DMS79 (cell line): ENCODE data around the gene JMJD6.

ENCODE experiments used
- DNase-seq: peaks from one replicate; lab custom pipeline; 2025; lab: John Stamatoyannopoulos, UW

The JMJD6 gene

GRCh38 chr17:76679239-76679638 lies 47.2 kb downstream of the JMJD6 start:
- no peak for DNase-seq

GRCh38 chr17:76678330-76678729 lies 48.1 kb downstream of the JMJD6 start:
- no peak for DNase-seq

GRCh38 chr17:76677406-76677805 lies 49.0 kb downstream of the JMJD6 start:
- no peak for DNase-seq

GRCh38 chr17:76676629-76677028 lies 49.8 kb downstream of the JMJD6 start:
- DNase-seq = no peak

- DNase-seq = no peak
Measured at GRCh38 chr17:76675648-76676047, 50.8 kb downstream of the JMJD6 start.

GRCh38 chr17:76674600-76674999 lies 51.8 kb downstream of the JMJD6 start:
- DNase-seq = no peak

GRCh38 chr17:76673729-76674128 lies 52.7 kb downstream of the JMJD6 start:
- no peak for DNase-seq

- DNase-seq = no peak
Measured at GRCh38 chr17:76672892-76673291, 53.5 kb downstream of the JMJD6 start.

- no peak for DNase-seq
Measured at GRCh38 chr17:76672270-76672851, 54.0 kb downstream of the JMJD6 start.

GRCh38 chr17:76671912-76672262 lies 54.5 kb downstream of the JMJD6 start:
- DNase-seq = no peak

GRCh38 chr17:76671123-76671911 lies 55.1 kb downstream of the JMJD6 start:
- peak; percentile 95 for DNase-seq

GRCh38 chr17:76670718-76671122 lies 55.7 kb downstream of the JMJD6 start:
- no peak for DNase-seq

- DNase-seq = no peak
Measured at GRCh38 chr17:76670020-76670717, 56.2 kb downstream of the JMJD6 start.
